GM19043 (cell line): ENCODE results near the gene ADM.

Experiments used
- ATAC-seq: cut with Tn5 transposase; IDR thresholded peaks from one replicate; pipeline ENCODE4 v1.9.1; 2021; ENCODE audit warnings: low read depth; ENCODE audit not compliant: unreplicated experiment

Gene ADM

DNA sequence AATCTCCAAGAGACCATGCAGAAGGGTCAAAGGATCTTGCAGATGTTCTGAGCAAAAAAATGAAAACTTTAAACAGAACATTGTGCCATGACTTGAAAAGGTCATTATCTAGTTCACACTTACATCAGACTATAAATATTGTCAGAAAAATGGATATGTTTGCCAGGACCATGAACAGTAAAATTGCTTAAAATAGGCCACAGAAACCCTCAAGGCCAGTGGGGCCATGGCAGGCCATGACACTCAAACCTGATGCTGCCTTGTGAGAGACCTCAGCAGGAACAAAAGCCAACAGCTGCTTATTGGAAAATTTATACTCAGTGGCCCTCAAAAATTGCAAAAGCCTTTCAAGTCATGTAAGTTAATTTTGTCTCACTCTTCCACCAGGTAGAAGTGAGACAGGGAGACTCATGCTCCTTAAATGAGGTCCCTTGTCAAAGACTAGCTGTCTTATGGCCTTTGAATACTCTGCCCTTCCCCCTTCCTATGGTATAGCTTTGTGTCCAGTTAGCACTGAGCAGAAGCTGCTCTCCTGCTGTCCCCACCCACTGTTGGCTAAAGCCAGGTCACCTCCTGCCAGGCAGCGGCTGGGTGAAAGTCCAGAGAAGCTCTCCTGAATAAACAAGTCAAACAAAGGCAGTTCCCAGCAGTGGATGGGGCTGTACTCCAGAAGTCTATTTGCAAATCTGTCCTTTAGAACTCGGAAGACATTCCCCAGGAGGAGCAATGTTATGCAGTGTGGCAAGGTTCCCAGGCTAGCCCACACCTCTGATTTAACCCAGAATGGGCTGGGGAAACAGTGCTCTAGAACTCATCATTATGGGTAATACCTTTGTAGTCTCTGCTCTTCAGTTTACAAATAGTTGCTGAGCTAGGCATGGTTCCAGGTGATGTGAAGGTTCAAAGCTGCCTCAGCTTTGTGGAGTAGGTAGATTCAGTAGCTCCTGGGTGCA, 21.4 kb downstream of the ADM start:
- ATAC-seq: no peak

GRCh38 chr11:10327254-10327653, 22.4 kb downstream of the ADM start:
- ATAC-seq: no peak

DNA sequence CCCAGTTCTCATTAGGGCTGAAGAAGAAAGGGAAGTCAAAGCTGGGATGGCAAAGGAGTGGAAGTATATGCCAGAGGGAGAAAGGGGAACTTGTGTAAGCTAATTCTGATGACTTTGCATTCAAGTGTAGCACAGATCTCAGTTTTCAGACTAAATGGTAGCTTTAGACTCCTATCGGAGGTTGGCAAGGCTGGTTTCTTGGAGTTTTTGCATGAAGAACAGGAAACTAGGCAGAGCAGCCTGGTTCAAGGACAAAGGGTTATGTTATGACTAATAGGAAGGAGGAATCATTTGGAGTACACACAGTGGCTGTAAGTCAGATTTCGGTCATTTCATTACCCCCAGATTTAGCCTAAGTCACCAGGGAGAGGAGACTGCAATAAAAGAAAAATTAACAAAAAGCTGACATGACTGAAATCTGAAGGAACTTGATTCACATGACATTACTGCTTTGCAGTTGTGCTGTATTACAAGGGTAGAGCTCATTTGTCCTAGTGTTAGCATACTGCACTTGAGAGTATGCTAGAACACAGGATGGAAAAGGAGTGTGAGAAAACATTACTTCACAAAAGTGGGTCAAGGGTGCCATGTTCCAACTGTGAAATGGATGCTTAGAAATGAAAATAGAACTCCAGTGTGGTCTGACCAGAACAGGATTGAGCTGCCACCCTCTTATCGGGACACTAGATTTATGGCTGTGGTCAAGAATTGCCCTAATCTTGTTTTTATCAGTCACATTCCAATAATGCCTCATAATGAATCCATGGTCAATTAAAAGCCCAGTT, 23.6 kb downstream of the ADM start:
- ATAC-seq: no peak

DNA sequence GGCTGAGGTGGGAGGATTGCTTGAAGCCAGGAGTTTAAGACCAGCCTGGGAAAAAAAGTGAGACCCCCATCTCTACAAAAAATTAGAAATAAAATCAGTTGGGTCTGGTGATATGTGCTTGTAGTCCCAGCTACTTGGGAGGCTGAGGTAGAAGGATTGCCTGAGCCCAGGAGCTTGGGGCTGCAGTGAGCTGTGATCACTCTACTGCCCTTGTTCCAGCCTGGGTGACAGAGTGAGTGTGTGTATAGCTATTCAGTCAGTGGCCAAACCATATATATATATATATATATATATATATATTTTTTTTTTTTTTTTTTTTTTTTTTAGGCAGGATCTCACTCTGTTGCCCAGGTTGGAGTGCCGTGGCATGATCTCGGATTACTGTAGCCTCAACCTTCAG, 24.5 kb downstream of the ADM start:
- no peak for ATAC-seq

- no peak for ATAC-seq
Observed at GRCh38 chr11:10329935-10330334, 25.1 kb downstream of the ADM start.

GRCh38 chr11:10331548-10332289, 26.8 kb downstream of the ADM start:
- no peak for ATAC-seq

- ATAC-seq: no peak
Observed at GRCh38 chr11:10333490-10333889, 28.6 kb downstream of the ADM start.

GRCh38 chr11:10338287-10338686, 33.4 kb downstream of the ADM start:
- ATAC-seq: no peak

DNA sequence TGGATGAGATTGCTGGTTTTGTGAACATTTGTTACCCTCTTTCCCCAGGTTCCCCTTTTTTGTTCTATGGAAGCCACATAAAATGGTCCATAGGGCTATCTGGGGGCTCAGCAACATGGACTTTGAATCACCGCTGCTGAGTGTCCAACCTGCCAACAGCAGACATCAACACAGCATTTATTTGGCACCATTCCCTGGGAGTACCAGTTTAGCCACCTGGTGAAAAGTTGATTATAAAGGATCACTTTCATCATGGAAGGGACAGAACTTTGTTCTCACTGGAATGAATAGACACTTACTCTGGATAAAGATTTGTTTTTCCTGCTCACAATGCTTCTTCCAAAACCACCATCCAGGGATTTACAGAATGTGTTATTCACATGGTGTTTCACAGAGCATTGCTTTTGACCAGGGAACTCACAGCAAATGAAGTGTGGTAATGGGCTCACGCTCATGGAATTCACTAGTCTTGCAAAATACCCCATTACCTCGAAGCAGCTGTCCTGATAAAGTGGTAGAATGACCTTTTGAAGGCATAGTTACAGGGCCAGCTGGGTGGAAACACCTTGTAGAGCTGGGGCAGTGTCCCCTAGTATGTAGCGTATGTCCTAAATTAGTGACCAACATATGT, 43.9 kb downstream of the ADM start:
- ATAC-seq: no peak

DNA sequence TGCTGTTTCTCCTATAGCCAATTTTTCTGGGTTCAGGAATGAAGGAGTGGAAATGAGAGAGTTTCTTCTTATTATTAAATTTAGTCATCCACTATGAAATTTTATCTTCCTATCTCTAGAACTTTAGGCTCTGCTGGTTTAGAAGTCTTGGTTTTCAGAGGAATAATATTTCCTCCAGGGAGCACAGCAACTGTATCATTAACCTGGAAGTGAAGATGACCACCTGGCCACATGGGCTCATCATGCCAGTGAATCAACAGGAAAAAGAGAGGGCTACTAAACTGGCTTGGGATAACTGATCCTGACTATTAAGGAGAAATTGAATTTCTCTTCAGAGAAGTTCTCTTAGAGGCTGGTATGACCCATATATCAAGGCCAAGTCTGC, 44.4 kb downstream of the ADM start:
- ATAC-seq: no peak

DNA sequence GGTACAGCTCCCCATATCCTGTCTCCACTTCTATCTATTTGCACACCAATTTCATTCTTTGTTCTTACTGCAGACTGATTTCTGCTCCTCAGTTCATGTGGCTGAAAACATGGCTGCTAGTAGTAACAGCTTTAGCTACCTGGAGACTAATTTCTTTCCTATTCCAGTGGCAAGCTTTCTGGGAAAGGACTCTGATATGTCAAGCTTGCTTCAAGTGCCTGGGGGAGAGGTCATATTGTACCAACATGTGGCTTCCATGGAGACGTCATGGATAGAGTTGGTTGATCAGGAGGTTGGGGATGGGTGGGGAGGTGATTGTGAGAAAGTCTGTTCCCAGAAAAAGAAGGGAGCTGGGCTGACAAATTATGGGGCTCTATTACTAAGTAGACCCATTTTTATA, 44.9 kb downstream of the ADM start:
- no peak for ATAC-seq

- no peak for ATAC-seq
Observed at GRCh38 chr11:10350334-10350733, 45.5 kb downstream of the ADM start.

DNA sequence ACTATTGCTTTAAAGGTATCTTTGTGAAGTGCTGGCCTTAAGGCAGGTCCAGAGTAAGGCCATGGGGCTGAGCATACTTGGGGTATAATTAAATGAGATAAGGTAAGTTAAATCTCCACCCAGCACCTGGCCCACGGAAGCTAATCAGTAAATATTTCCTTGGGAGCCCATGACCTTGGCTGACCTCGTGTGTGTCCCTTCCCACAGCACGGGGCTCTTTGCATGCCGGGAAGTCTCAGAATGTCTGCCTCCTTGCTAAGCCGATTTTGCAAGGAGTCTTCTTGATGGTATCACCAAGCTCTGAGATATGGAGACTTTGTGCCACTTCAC, 46.5 kb downstream of the ADM start:
- no peak for ATAC-seq

DNA sequence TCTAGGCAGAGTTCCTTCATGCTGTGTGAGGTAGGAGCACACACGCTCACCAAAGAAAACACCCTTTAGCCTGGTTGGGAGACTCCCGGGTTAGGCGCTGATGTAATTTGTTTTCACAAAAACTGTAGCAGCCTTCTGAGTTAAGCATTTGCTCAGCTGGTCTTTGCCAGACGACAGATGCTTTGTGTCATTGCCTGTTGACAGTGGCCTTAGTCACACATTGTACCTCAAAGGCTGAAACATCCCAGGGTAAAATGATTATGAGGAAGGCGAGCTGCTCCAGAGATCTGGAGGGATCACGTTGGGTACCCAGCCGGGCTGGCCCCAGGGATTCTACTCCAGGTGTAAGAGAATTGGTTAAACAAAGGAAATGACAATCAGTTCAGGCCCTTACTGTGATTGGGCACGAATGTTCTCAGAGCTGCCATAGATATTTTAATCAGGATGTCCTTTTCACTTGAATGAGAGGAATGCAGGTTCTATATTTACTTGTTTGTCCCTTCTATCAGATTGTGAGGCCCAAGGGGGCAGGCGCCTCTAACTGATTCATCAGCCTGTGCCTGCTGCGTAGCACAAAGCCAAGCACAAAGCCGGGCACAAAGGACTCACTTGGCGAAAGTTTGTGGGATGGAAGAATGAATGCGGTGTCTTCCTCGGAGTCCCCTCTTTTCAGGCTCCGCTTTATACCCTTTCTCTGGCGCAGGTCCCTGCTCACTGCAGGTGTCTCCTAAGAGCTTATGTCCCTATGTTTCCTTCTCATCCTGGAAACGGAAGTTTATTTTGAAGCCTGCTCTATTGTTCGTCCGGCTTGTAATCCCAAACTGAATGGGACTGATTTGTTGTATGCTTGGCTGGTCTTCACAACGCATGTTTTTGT, 47.1 kb downstream of the ADM start:
- no peak for ATAC-seq

DNA sequence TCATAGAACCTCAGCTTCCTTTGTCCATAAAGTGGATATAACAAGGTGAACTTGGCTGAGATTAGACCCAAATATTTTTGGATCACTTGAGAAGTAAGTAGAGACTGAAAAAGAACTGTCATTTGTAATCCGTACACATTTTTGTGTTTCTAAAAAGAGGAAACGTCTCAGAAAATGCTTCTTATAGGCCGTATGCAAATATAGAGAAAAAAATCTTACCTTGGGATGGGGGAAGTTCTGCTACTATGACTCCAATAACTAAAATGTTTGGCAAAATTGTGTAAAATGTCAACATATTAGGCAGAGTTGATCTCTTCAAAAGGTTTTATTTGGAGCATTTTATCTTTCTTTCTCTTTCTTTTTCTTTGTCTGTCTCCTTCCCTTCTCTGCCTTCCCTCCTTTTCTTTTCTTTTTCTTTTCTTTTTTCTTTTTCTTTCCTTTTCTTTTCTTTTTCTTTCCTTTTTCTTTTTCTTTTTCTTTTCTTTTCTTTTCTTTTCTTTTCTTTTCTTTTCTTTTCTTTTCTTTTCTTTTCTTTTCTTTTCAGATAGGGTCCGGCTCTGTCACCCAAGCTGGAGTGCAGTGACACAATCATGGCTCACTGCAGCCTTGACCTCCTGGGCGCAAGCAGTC, 48.2 kb downstream of the ADM start:
- no peak for ATAC-seq

DNA sequence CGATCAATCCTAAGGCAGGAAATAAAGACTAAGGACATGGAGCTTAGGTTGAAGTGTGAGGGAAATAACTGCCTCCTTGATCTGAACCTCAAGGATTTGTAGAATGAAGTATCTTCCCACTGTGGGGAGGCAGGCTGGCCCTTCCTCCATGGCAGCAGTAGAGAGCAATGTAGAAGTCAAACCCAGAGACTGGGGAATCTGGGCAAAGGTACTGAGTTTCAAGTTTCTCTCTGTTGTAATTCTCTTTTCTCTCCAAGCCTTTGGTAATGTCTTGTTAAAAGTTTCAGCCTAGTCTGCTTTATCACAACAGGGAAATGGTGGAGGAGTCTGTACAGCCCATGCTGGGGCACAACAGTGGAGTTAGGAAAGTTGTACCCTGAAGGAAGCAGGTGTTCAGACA, 49.5 kb downstream of the ADM start:
- no peak for ATAC-seq

GRCh38 chr11:10355257-10355661, 50.4 kb downstream of the ADM start:
- no peak for ATAC-seq

DNA sequence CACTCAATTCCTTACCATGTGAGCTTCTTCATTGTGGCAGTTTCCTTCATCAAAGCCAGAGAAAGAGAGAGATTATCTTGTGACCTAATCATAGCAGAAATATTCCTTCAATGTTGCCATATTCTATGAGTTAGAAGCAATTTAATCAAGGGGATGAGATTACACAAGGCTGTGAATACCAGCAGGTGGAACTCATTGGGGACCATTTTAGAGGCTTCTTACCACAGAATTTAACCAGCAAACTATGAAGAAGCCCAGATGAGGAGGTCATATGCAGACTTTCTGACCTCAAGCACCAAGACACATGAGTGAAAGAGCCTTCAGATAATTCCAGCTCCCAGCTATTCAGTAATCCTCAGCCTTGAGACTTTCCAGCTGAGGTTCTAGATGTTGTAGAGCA, 51.3 kb downstream of the ADM start:
- no peak for ATAC-seq
